NCI-H2171 treated with DMSO at 0.1 percent for 48 hours (cell line): ENCODE measurements around the gene MT1B.
A peak's percentile ranks its signal among the peaks of the same experiment; 100 is the strongest.
"Not testable (repeated sequence)": the region's sequence is repeated elsewhere in the genome, so short reads cannot be mapped to it uniquely, and the experiment has no call there.

Experiments
- DNase-seq: peaks from one replicate; lab custom pipeline; 2025; lab: John Stamatoyannopoulos, UW

Gene MT1B

GRCh38 chr16:56637814-56638750 is 13.6 kb upstream of the MT1B start, which contains the start of gene MT1A:
MT1A (plus strand) TSS chr16:56638666; CDS start chr16:56638739, 73 bp downstream.
- DNase-seq, result no peak

- DNase-seq, result no peak
Measured at GRCh38 chr16:56639045-56639444, 12.6 kb upstream of the MT1B start.

- DNase-seq, result no peak
Measured at GRCh38 chr16:56640076-56640475, 11.6 kb upstream of the MT1B start.

GRCh38 chr16:56641166-56641565 is 10.5 kb upstream of the MT1B start:
- no peak for DNase-seq

GRCh38 chr16:56643080-56643778 is 8.5 kb upstream of the MT1B start:
- no peak for DNase-seq

- no peak for DNase-seq
Measured at GRCh38 chr16:56643833-56644232, 7.9 kb upstream of the MT1B start.

GRCh38 chr16:56645311-56645710 is 6.4 kb upstream of the MT1B start:
- no peak for DNase-seq

GRCh38 chr16:56645838-56646237 is 5.8 kb upstream of the MT1B start:
- no peak for DNase-seq

GRCh38 chr16:56647641-56648431 is 3.9 kb upstream of the MT1B start:
- DNase-seq, result no peak

- no peak for DNase-seq
Measured at GRCh38 chr16:56649271-56649670, 2.4 kb upstream of the MT1B start.

- DNase-seq, result no peak
Measured at GRCh38 chr16:56649820-56650219, 1.9 kb upstream of the MT1B start.

- DNase-seq, result no peak
Measured at GRCh38 chr16:56652600-56652999, 914 bp downstream of the MT1B start.

GRCh38 chr16:56653218-56653617 is 1.5 kb downstream of the MT1B start:
- no peak for DNase-seq

- peak; percentile 67 for DNase-seq
Measured at GRCh38 chr16:56657555-56658326, 6.1 kb downstream of the MT1B start, which contains the start of gene MT1F. MT1F (plus strand) TSS chr16:56657959; CDS start chr16:56658059, 100 bp downstream.

- no peak for DNase-seq
Measured at GRCh38 chr16:56658327-56658875, 6.7 kb downstream of the MT1B start.

GRCh38 chr16:56662357-56663354 is 11.0 kb downstream of the MT1B start:
- no peak for DNase-seq

GRCh38 chr16:56664506-56664905 is 12.8 kb downstream of the MT1B start:
- DNase-seq, result no peak

GRCh38 chr16:56665286-56666261 is 13.9 kb downstream of the MT1B start:
- not testable (repeated sequence) for DNase-seq
